A673 (cell line): ENCODE measurements around the gene FYCO1. TPM values are rescaled to one million over a fixed set of nuclear protein-coding genes. Genes with fewer than 3 reads are reported as not detected.

Experiments used
- BruUV-seq: library from RNA; stranded (reverse); fragments of 400-500 nt; replicated peaks from 2 replicates; lab custom pipeline; 2021; lab: Mats Ljungman, UMichigan
- CTCF ChIA-PET: fragments of 300-600 bp; sonication (Branson Sonifier 250); formaldehyde crosslinking; loops from one replicate; lab custom pipeline; 2022; ENCODE audit warnings: antibody characterized with exemption; lab: Charles Lee
- POLR2A ChIA-PET: fragments of 300-600 bp; sonication (Branson Sonifier 250); formaldehyde crosslinking; loops from one replicate; lab custom pipeline; 2022; ENCODE audit warnings: antibody characterized with exemption; ENCODE audit not compliant: low non-redundant PET; lab: Charles Lee
- DNase-seq: peaks from one replicate; pipeline ENCODE4 v3.0.0-alpha.2; 2015; ENCODE audit warnings: low spot score
- H3K27ac ChIP-seq: fragments of 200-600 bp; sonication (generic); 2 replicates; pipeline ENCODE4 v1.5.1; 2016; ENCODE audit warnings: mixed run types, low read depth, mild to moderate bottlenecking, mixed read lengths, antibody characterized with exemption, low read length; ENCODE audit not compliant: poor library complexity, severe bottlenecking
- H3K27me3 ChIP-seq: fragments of 200-600 bp; sonication (generic); replicated peaks from 2 replicates; pipeline ENCODE4 v1.6.1; 2017; ENCODE audit warnings: mixed run types, low read depth, mild to moderate bottlenecking, mixed read lengths, antibody characterized with exemption, low read length; ENCODE audit not compliant: insufficient read depth, poor library complexity
- H3K36me3 ChIP-seq: fragments of 200-600 bp; sonication (generic); 2 replicates; pipeline ENCODE4 v1.6.1; 2016; ENCODE audit warnings: mixed run types, mild to moderate bottlenecking, mixed read lengths, antibody characterized with exemption, low read length; ENCODE audit not compliant: insufficient read depth, poor library complexity, severe bottlenecking
- H3K4me1 ChIP-seq: fragments of 200-600 bp; sonication (generic); 2 replicates; pipeline ENCODE4 v1.6.1; 2017; ENCODE audit warnings: mixed run types, mild to moderate bottlenecking, mixed read lengths, antibody characterized with exemption, low read length; ENCODE audit not compliant: insufficient read depth, poor library complexity, severe bottlenecking
- H3K4me3 ChIP-seq: fragments of 200-600 bp; sonication (generic); 2 replicates; pipeline ENCODE4 v1.5.1; 2016; ENCODE audit warnings: low read depth, mixed run types, mild to moderate bottlenecking, mixed read lengths, low read length; ENCODE audit not compliant: poor library complexity, severe bottlenecking
- H3K9me3 ChIP-seq: fragments of 200-600 bp; sonication (generic); 2 replicates; pipeline ENCODE4 v1.6.1; 2016; ENCODE audit warnings: mixed run types, low read depth, mild to moderate bottlenecking, mixed read lengths, antibody characterized with exemption, low read length; ENCODE audit not compliant: poor library complexity, severe bottlenecking
- EZH2 ChIP-seq: fragments of 200-600 bp; sonication (generic); IDR thresholded peaks from 2 replicates; pipeline ENCODE4 v1.6.1; 2017; ENCODE audit warnings: borderline replicate concordance, low read depth, mild to moderate bottlenecking, mixed read lengths, antibody characterized with exemption, low read length; ENCODE audit not compliant: poor library complexity, severe bottlenecking
- intact Hi-C: fragments of 100-400 bp; cut with micrococcal nuclease; formaldehyde crosslinking; loops from one replicate; pipeline ENCODE4 v1.10.0; 2022; ENCODE audit not compliant: unreplicated experiment
- total RNA-seq: library from RNA; stranded (reverse); gene quantifications from 2 replicates; pipeline ENCODE4 v1.2.3, GENCODE V29; 2021
- TF ChIP-seq, protein P1 (sequence below): fragments of 300-800, 200-600 bp; sonication (generic); conservative IDR thresholded peaks from 2 replicates; pipeline ENCODE4 v1.5.1; 2017; ENCODE audit warnings: low read depth, mild to moderate bottlenecking, antibody characterized with exemption, low read length, moderate library complexity, mixed read lengths

Gene FYCO1
- total RNA-seq, 1 experiment from 2014 or later = 7.4 TPM

- Histone ChIP-seq H3K4me3 (no peak overlapping the region), H3K27me3 (no peaks in the 10 kb centered on the region), H3K9me3 (no peaks in the 10 kb centered on the region), H3K4me1 (no peaks in the 10 kb centered on the region), H3K36me3 (no peaks in the 10 kb centered on the region), H3K27ac (no peak overlapping the region)
- ChIA-PET POLR2A (no interaction called here), CTCF (no interaction called here)
- DNase-seq = peak; percentile 1
- no TSS peak for BruUV-seq
- intact Hi-C loops = no loop called here
- TF ChIP-seq, protein P1, sequence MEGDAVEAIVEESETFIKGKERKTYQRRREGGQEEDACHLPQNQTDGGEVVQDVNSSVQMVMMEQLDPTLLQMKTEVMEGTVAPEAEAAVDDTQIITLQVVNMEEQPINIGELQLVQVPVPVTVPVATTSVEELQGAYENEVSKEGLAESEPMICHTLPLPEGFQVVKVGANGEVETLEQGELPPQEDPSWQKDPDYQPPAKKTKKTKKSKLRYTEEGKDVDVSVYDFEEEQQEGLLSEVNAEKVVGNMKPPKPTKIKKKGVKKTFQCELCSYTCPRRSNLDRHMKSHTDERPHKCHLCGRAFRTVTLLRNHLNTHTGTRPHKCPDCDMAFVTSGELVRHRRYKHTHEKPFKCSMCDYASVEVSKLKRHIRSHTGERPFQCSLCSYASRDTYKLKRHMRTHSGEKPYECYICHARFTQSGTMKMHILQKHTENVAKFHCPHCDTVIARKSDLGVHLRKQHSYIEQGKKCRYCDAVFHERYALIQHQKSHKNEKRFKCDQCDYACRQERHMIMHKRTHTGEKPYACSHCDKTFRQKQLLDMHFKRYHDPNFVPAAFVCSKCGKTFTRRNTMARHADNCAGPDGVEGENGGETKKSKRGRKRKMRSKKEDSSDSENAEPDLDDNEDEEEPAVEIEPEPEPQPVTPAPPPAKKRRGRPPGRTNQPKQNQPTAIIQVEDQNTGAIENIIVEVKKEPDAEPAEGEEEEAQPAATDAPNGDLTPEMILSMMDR = no peak
- no peak for TF ChIP-seq EZH2
Measured at GRCh38 chr3:45915518-45916231, 79.9 kb downstream of the FYCO1 start.

GRCh38 chr3:45915059-45915439 lies 80.6 kb downstream of the FYCO1 start:
- H3K9me3 ChIP-seq = no peaks in the 10 kb centered on the region
- DNase-seq = no peak
- BruUV-seq = no TSS peak
- POLR2A ChIA-PET = no interaction called here
- intact Hi-C loops = no loop called here
- no peaks in the 10 kb centered on the region for H3K27me3 ChIP-seq
- no peaks in the 10 kb centered on the region for H3K36me3 ChIP-seq
- no peak overlapping the region for H3K27ac ChIP-seq
- H3K4me3 ChIP-seq = no peak overlapping the region
- H3K4me1 ChIP-seq = no peaks in the 10 kb centered on the region
- CTCF ChIA-PET = no interaction called here
- TF ChIP-seq EZH2 = no peak
- TF ChIP-seq, protein P1 = no peak

GRCh38 chr3:45914362-45915058 lies 81.1 kb downstream of the FYCO1 start:
- H3K9me3 ChIP-seq = no peaks in the 10 kb centered on the region
- no TSS peak for BruUV-seq
- no peak overlapping the region for H3K4me3 ChIP-seq
- no peaks in the 10 kb centered on the region for H3K36me3 ChIP-seq
- intact Hi-C loops = no loop called here
- H3K27ac ChIP-seq = no peak overlapping the region
- no peak for DNase-seq
- TF ChIP-seq EZH2 = no peak
- TF ChIP-seq, protein P1 = no peak
- POLR2A ChIA-PET = no interaction called here
- no peaks in the 10 kb centered on the region for H3K27me3 ChIP-seq
- H3K4me1 ChIP-seq = no peaks in the 10 kb centered on the region
- CTCF ChIA-PET = no interaction called here
